IMR-90 (cell line): Measurements from ENCODE around the gene STRN4. TPM values are rescaled to one million over a fixed set of nuclear protein-coding genes. Genes with fewer than 3 reads are reported as not detected.
A peak's percentile ranks its signal among the peaks of the same experiment; 100 is the strongest.

Source experiments
- ATAC-seq: fragments of 200-7000 bp; cut with Tn5 transposase; 2 replicates; pipeline ENCODE4 v1.9.1; 2020; ENCODE audit warnings: low read depth, mild to moderate bottlenecking, moderate library complexity
- BruUV-seq: library from RNA; stranded (reverse); fragments of 400-500 nt; replicated peaks from 2 replicates; lab custom pipeline; 2021; lab: Mats Ljungman, UMichigan
- CTCF ChIA-PET: fragments of 300-600 bp; formaldehyde crosslinking; extraction: SDS; loops from one replicate; lab custom pipeline; 2021; ENCODE audit warnings: antibody characterized with exemption; lab: Yijun Ruan, JAX
- POLR2A ChIA-PET: fragments of 300-600 bp; sonication (Branson Sonifier 250); formaldehyde crosslinking; loops from one replicate; lab custom pipeline; 2022; ENCODE audit warnings: antibody characterized with exemption; ENCODE audit not compliant: unreplicated experiment; lab: Charles Lee
- DNase-seq: peaks from one replicate; pipeline ENCODE4 v3.0.0; 2013
- H2AFZ ChIP-seq: replicated peaks from 2 replicates; pipeline ENCODE3; 2013; ENCODE audit warnings: low read length, mild to moderate bottlenecking; ENCODE audit not compliant: poor library complexity
- H2AK5ac ChIP-seq: 2 replicates; pipeline ENCODE4 v1.6.1; 2013; ENCODE audit warnings: low read depth, low read length, inconsistent platforms
- H2AK9ac ChIP-seq: replicated peaks from 2 replicates; pipeline ENCODE3; 2013; ENCODE audit warnings: mild to moderate bottlenecking, low read depth, low read length, moderate library complexity; ENCODE audit not compliant: poor library complexity
- H2BK120ac ChIP-seq: 2 replicates; pipeline ENCODE4 v1.6.1; 2013; ENCODE audit warnings: low read depth, low read length, inconsistent platforms
- H2BK15ac ChIP-seq: 3 replicates; pipeline ENCODE4 v1.6.1; 2013; ENCODE audit warnings: low read depth, low read length, inconsistent platforms
- H2BK20ac ChIP-seq: 2 replicates; pipeline ENCODE4 v1.6.1; 2013; ENCODE audit warnings: low read depth, mild to moderate bottlenecking, inconsistent platforms, low read length, moderate library complexity
- H2BK5ac ChIP-seq: 2 replicates; pipeline ENCODE4 v1.6.1; 2013; ENCODE audit warnings: mild to moderate bottlenecking, low read depth, low read length, inconsistent platforms; ENCODE audit not compliant: poor library complexity, severe bottlenecking
- H3K14ac ChIP-seq: replicated peaks from 2 replicates; pipeline ENCODE4 v1.6.1; 2013; ENCODE audit warnings: low read depth, low read length, inconsistent platforms
- H3K18ac ChIP-seq: 2 replicates; pipeline ENCODE4 v1.6.1; 2013; ENCODE audit warnings: low read depth, low read length, control low read depth
- H3K23ac ChIP-seq: 2 replicates; pipeline ENCODE4 v1.6.1; 2013; ENCODE audit warnings: low read depth, low read length, inconsistent platforms
- H3K27ac ChIP-seq: 2 replicates; pipeline ENCODE4 v1.5.1; 2013; ENCODE audit warnings: mild to moderate bottlenecking, control low read depth, low read length; ENCODE audit not compliant: insufficient read depth
- H3K27me3 ChIP-seq: 2 replicates; pipeline ENCODE4 v1.6.1; 2013; ENCODE audit warnings: low read length; ENCODE audit not compliant: control insufficient read depth, insufficient read depth
- H3K36me3 ChIP-seq: 2 replicates; pipeline ENCODE4 v1.6.1; 2013; ENCODE audit warnings: low read length, mixed read lengths; ENCODE audit not compliant: control insufficient read depth, insufficient read depth
- H3K4ac ChIP-seq: 2 replicates; pipeline ENCODE4 v1.6.1; 2013; ENCODE audit warnings: low read depth, low read length, inconsistent platforms
- H3K4me1 ChIP-seq: 2 replicates; pipeline ENCODE4 v1.6.1; 2013; ENCODE audit warnings: low read length, mixed read lengths; ENCODE audit not compliant: control insufficient read depth, insufficient read depth
- H3K4me2 ChIP-seq: 2 replicates; pipeline ENCODE4 v1.6.1; 2013; ENCODE audit warnings: low read depth, mild to moderate bottlenecking, control low read depth, low read length, moderate library complexity
- H3K4me3 ChIP-seq: 2 replicates; pipeline ENCODE4 v1.5.1; 2013; ENCODE audit warnings: low read depth, mild to moderate bottlenecking, control low read depth, low read length, moderate library complexity; ENCODE audit not compliant: insufficient read depth
- H3K56ac ChIP-seq: 2 replicates; pipeline ENCODE4 v1.6.1; 2013; ENCODE audit warnings: low read length, inconsistent platforms; ENCODE audit not compliant: insufficient read depth; ENCODE audit errors: extremely low read depth
- H3K79me1 ChIP-seq, 2 experiments: 2 replicates each; pipeline ENCODE4 v1.6.1; 2013; ENCODE audit warnings: low read length in 2 of 2, inconsistent platforms in 1 of 2, low read depth in 1 of 2
- H3K9ac ChIP-seq: 2 replicates; pipeline ENCODE4 v1.6.1; 2013; ENCODE audit warnings: low read depth, low read length, control low read depth
- H3K9me1 ChIP-seq: 2 replicates; pipeline ENCODE4 v1.6.1; 2013; ENCODE audit warnings: low read length, inconsistent platforms; ENCODE audit not compliant: insufficient read depth
- H3K9me3 ChIP-seq: 2 replicates; pipeline ENCODE4 v1.6.1; 2013; ENCODE audit warnings: low read length; ENCODE audit not compliant: control insufficient read depth, insufficient read depth
- H4K20me1 ChIP-seq: 2 replicates; pipeline ENCODE4 v1.6.1; 2013; ENCODE audit warnings: low read length, inconsistent platforms; ENCODE audit not compliant: insufficient read depth
- H4K5ac ChIP-seq: 2 replicates; pipeline ENCODE4 v1.6.1; 2013; ENCODE audit warnings: mild to moderate bottlenecking, low read depth, low read length, control low read depth
- H4K8ac ChIP-seq, 2 experiments: 2 replicates each; pipeline ENCODE4 v1.6.1; 2013; ENCODE audit warnings: low read depth in 2 of 2, low read length in 2 of 2, control low read depth in 1 of 2, inconsistent platforms in 1 of 2
- H4K91ac ChIP-seq: 2 replicates; pipeline ENCODE4 v1.6.1; 2013; ENCODE audit warnings: low read depth, low read length, inconsistent platforms; ENCODE audit not compliant: insufficient read depth
- BHLHE40 ChIP-seq: fragments of 150-350 bp; IDR thresholded peaks from 2 replicates; pipeline ENCODE4 v1.6.1; 2016; ENCODE audit warnings: mild to moderate bottlenecking, low read depth, low read length
- CEBPB ChIP-seq: IDR thresholded peaks from 2 replicates; pipeline ENCODE4 v1.6.1; 2012; ENCODE audit warnings: low read depth, low read length, improper control_type of control experiment
- CTCF ChIP-seq: conservative IDR thresholded peaks from 2 replicates; pipeline ENCODE4 v1.5.1; 2012; ENCODE audit warnings: mild to moderate bottlenecking, low read depth, low read length, improper control_type of control experiment
- ELK1 ChIP-seq: fragments of 150-350 bp; IDR thresholded peaks from 2 replicates; pipeline ENCODE4 v1.6.1; 2016; ENCODE audit warnings: low read depth, mild to moderate bottlenecking, low read length, moderate library complexity, borderline replicate concordance
- FOS ChIP-seq: fragments of 150-350 bp; IDR thresholded peaks from 2 replicates; pipeline ENCODE4 v1.6.1; 2016; ENCODE audit warnings: low read depth, low read length
- MAFK ChIP-seq: IDR thresholded peaks from 2 replicates; pipeline ENCODE4 v1.6.1; 2012; ENCODE audit warnings: low read depth, low read length, improper control_type of control experiment
- MAZ ChIP-seq: IDR thresholded peaks from 2 replicates; pipeline ENCODE4 v1.6.1; 2012; ENCODE audit warnings: low read depth, mild to moderate bottlenecking, low read length, improper control_type of control experiment, moderate library complexity, borderline replicate concordance
- MXI1 ChIP-seq: IDR thresholded peaks from 2 replicates; pipeline ENCODE4 v1.6.1; 2012; ENCODE audit warnings: low read depth, mild to moderate bottlenecking, low read length, moderate library complexity, borderline replicate concordance
- NFE2L2 ChIP-seq: fragments of 150-350 bp; IDR thresholded peaks from 2 replicates; pipeline ENCODE4 v1.6.1; 2016; ENCODE audit warnings: low read depth, mild to moderate bottlenecking, low read length
- RAD21 ChIP-seq: IDR thresholded peaks from 2 replicates; pipeline ENCODE4 v1.6.1; 2012; ENCODE audit warnings: low read length, improper control_type of control experiment
- RCOR1 ChIP-seq: IDR thresholded peaks from 2 replicates; pipeline ENCODE4 v1.6.1; 2012; ENCODE audit warnings: mild to moderate bottlenecking, low read length, improper control_type of control experiment; ENCODE audit not compliant: insufficient replicate concordance
- SMC3 ChIP-seq: fragments of 150-350 bp; IDR thresholded peaks from 2 replicates; pipeline ENCODE4 v1.6.1; 2016; ENCODE audit warnings: low read depth, mild to moderate bottlenecking, antibody characterized with exemption, low read length, moderate library complexity
- WGBS, 2 experiments: methylation state at CpG; one replicate each; pipeline versions ENCODE4 v1.1.5 to v1.1.7; 2013; ENCODE audit warnings: missing lambda C conversion rate in 2 of 2; ENCODE audit not compliant: insufficient read length in 1 of 2; ENCODE audit errors: extremely low coverage in 2 of 2; 5-methylcytosine and 5-hydroxymethylcytosine counted together
- dilution Hi-C: fragments of 300-500 bp; cut with HindIII; formaldehyde crosslinking; loops from one replicate; pipeline ENCODE4 v1.14.3; 2018; ENCODE audit warnings: low sequenced_read_pairs; ENCODE audit not compliant: unreplicated experiment
- in situ Hi-C: fragments of 300-500 bp; cut with MboI; formaldehyde crosslinking; loops from 3 replicates; pipeline ENCODE4 v1.14.3; 2019; ENCODE audit warnings: low sequenced_read_pairs, inconsistent platforms, mixed read lengths
- intact Hi-C: fragments of 100-400 bp; cut with micrococcal nuclease; formaldehyde crosslinking; loops from 2 replicates; pipeline ENCODE4 v1.10.0; 2022
- polyA plus RNA-seq, 3 experiments: library from polyadenylated mRNA; depleted of rRNA; stranded (reverse); fragments of >200 nt; gene quantifications; 2 replicates each; pipeline ENCODE4 v1.2.3, GENCODE V29; 2012; ENCODE audit warnings: low replicate concordance in 1 of 3
- total RNA-seq: library from RNA; depleted of rRNA; stranded (reverse); fragments of >200 nt; gene quantifications from 2 replicates; pipeline ENCODE4 v1.2.3, GENCODE V29; 2012

Gene STRN4
- total and polyA plus RNA-seq, 2 of the 4 experiments (the other 2 are of a cell fraction) = 36.7 to 112 TPM

GRCh38 chr19:46731007-46731501, 15.2 kb downstream of the STRN4 start:
- Histone ChIP-seq H4K20me1 (peaks cover 79% of the 10 kb centered on the region), H3K4me1 (peaks cover 16% of the 10 kb centered on the region), H3K27ac (peak overlapping the region; percentile 4; the same call in 1 of the 2 replicates), H2BK120ac (peak overlapping the region; percentile 4; the same call in 1 of the 2 replicates), H2AK5ac (peak overlapping the region; percentile 78; the same call in 1 of the 2 replicates), H3K18ac (no peak overlapping the region), H3K36me3 (peaks cover 66% of the 10 kb centered on the region), H2BK15ac (no peak overlapping the region), H3K23ac (peak overlapping the region; percentile 22; the same call in 1 of the 2 replicates), H3K9me1 (peaks cover 17% of the 10 kb centered on the region; the same call in 1 of the 2 replicates), H3K27me3 (no peaks in the 10 kb centered on the region), H2BK5ac (no peak overlapping the region), H3K9ac (no peak overlapping the region), H3K9me3 (no peaks in the 10 kb centered on the region), H3K79me1 (peaks cover 38 to 87% of the 10 kb centered on the region in 2 experiments), H4K8ac (0 out of 4 replicates have a peak overlapping the region, but pooled peaks of 1 of the 2 experiments have one; percentile 6), H4K91ac (0 out of 2 replicates have a peak overlapping the region, but pooled peaks have one; percentile 6), H2AK9ac (peak overlapping the region; percentile 73), H3K14ac (0 out of 2 replicates have a peak overlapping the region, but pooled peaks have one; percentile 10), H3K4me2 (peak overlapping the region; percentile 10; the same call in 1 of the 2 replicates), H2AFZ (no peak overlapping the region), H3K56ac (no peak overlapping the region), H2BK20ac (no peak overlapping the region), H4K5ac (no peak overlapping the region), H3K4me3 (no peak overlapping the region), H3K4ac (peak overlapping the region; percentile 27; the same call in 1 of the 2 replicates)
- dilution Hi-C loops = no loop called here
- TF ChIP-seq CTCF (no peak), SMC3 (0 out of 2 replicates have a peak, but pooled peaks have one; percentile 4), MAZ (0 out of 2 replicates have a peak, but pooled peaks have one; percentile 28), NFE2L2 (peak; percentile 90), ELK1 (no peak), CEBPB (no peak), FOS (peak; percentile 73), RAD21 (no peak), MAFK (peak; percentile 90), MXI1 (peak; percentile 72; the same call in 1 of the 2 replicates), BHLHE40 (peak; percentile 65), RCOR1 (no peak)
- CTCF ChIA-PET = no interaction called here
- in situ Hi-C loops = no loop called here
- peak; percentile 94 for DNase-seq
- intact Hi-C loops = no loop called here
- ATAC-seq = peak; percentile 75
- BruUV-seq = no TSS peak
- POLR2A ChIA-PET = no interaction called here
- 58% methylated on average over 6 of the region's 14 CpGs; no CpG with 5 or more reads in 1 of the 2 experiments for WGBS, 2 experiments
